GDM1 (cell line): ENCODE results near the gene ANXA2R.
"Not testable (repeated sequence)": the region's sequence is repeated elsewhere in the genome, so short reads cannot be mapped to it uniquely, and the experiment has no call there.

Source experiments
- DNase-seq: peaks from one replicate; lab custom pipeline; 2025; lab: John Stamatoyannopoulos, UW

The ANXA2R gene

GRCh38 chr5:43040287-43041098 is at the start of gene ANXA2R:
Gene ANXA2R, minus strand, starts transcription at chr5:43040319. Its CDS starts 273 bp downstream, at chr5:43040046.
- DNase-seq: peak; percentile 91

GRCh38 chr5:43086118-43086908 is 46.2 kb upstream of the ANXA2R start:
- DNase-seq: not testable (repeated sequence)

DNA sequence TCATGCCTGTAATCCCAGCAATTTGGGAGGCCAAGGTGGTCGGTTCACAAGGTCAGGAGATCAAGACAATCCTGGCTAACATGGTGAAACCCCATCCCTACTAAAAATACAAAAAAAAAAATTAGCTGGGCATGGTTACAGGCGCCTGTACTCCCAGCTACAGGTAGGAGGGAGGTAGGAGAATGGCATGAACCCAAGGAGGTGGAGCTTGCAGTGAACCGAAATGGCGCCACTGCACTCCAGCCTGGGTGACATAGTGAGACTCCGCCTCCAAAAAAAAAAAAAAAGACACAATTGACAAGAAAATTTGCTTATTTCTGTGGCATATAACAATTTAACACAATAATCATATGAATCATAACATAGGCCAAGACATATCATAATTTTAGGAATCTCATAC is 45.3 kb upstream of the ANXA2R start:
- DNase-seq: no peak

GRCh38 chr5:43084468-43084867 is 44.3 kb upstream of the ANXA2R start:
- not testable (repeated sequence) for DNase-seq

DNA sequence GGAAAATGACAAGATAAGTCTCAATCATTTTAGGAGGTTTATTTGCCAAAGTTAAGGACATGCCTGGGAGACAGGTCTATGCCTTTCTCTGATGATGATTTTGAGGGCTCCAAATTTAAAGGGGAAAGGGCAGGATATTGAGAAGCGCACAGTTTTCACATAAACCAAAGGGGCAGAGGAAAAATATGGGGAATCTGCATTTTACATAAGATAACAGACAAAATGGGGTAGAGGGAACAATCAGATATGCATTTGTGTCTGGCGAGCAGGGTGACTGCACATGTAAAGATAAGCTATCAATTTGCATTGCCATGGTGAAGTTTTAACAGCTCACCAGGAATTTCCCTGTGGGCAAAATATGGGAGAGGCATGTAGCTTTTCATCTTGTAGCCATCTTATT is 41.2 kb upstream of the ANXA2R start:
- not testable (repeated sequence) for DNase-seq

DNA sequence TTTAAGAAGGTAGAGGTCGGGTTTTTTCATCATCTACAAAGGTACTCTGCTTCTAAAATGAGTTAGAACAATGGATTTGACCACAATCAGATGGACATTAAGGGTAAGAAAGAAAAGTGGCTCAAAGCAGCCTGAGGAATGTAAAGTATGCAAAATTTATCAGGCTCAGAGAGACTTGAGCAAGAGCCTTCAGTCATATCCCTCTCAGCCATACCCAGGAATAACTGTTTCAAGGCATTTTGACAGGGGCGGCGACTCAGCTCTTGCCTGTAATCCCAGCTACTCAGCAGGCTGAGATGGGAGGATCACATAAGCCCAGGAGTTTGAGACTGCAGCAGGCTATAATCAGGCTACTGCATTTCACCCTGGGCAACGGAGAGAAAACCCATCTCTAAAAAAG is 38.8 kb upstream of the ANXA2R start:
- no peak for DNase-seq

DNA sequence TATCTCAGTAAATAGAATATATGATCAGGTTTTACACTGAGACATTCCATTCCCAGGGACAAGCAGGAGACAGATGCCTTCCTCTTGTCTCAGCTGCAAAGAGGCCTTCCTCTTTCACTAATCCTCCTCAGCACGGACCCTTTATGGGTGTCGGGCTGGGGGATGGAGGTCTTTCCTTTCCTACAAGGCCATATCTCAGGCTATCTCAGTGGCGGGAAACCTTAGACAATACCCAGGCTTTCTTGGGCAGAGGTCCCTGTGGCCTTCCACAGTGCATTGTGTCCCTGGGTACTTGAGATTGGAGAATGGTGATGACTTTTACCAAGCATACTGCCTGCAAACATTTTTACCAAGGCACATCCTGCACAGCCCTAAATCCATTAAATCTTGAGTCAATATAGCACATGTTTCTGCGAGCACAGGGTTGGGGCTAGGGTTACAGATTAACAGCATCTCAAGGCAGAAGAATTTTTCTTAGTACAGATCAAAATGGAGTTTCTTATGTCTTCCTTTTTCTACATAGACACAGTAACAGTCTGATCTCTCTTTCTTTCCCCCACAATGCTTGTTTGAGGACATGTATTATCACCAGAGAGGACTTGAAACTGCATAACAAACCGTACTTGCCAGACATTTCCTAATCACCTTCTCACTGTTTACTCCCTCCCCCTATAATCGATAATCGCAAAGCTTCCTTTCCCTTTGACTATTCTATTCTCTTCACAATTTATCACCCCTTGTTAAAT is 37.5 kb upstream of the ANXA2R start:
- DNase-seq: not testable (repeated sequence)

GRCh38 chr5:43075319-43076293 is 35.5 kb upstream of the ANXA2R start:
- no peak for DNase-seq

- DNase-seq: no peak
These were observed 34.8 kb upstream of the ANXA2R start for GRCh38 chr5:43074987-43075318.

DNA sequence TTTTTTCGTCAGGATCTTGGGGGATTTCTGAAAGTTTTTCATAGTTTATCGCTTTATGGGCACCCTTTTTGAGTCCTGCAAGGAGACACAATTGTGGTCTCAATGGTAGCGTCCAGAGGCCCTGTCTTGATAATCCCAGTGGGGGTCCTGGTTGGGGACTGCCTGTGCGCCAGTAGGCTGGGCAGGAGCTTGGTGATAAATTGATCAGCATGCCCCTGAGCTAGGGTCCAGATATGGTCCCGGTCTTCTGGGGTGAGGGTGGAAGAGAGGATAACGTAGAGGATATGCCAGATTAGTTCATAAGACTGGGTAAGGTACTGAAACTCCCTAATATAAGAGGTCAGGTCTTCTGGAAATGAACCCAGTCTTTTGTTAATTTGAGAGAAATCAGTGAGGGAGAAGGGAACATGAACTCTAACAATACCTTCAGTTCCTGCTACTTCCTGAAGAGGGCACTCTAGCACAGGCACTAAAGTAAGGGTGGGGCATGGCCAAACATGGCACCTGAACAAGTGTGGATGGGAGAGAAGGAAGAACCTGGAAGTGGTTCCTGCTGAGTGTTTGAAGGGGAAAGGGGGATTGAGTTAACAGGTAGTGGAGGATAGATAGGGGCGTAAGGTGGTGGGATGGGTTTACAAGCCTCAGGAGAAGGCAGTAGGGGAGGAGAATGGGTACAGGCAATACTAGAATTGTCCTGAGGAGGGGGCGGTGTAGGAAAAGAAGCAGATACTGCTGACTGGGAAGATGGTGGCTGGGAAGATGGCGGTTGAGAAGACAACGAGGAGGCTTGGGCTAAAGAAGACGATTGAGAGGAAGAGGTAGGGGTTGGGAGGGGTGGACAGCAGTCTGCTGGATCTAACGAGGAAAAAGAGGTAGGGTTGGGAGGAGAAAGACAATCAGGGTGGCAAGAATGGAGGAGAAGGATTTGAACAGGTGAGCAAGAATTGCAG is 33.8 kb upstream of the ANXA2R start:
- peak; percentile 38 for DNase-seq

DNA sequence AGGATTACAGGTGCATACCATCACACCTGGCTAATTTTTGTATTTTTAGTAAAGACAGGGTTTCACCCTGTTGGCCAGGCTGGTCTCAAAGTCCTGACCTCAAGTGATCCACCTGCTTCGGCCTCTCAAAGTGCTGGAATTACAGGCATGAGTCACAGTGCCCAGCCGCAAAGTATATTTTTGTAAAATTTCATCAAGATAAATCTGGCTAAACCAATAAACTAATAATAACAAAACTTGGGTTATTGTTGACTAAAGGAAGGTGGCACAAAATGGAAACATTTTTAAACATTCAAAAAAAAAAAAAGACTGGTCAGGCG is 29.2 kb upstream of the ANXA2R start:
- DNase-seq: not testable (repeated sequence)

GRCh38 chr5:43068037-43068436 is 27.9 kb upstream of the ANXA2R start:
- DNase-seq: no peak

DNA sequence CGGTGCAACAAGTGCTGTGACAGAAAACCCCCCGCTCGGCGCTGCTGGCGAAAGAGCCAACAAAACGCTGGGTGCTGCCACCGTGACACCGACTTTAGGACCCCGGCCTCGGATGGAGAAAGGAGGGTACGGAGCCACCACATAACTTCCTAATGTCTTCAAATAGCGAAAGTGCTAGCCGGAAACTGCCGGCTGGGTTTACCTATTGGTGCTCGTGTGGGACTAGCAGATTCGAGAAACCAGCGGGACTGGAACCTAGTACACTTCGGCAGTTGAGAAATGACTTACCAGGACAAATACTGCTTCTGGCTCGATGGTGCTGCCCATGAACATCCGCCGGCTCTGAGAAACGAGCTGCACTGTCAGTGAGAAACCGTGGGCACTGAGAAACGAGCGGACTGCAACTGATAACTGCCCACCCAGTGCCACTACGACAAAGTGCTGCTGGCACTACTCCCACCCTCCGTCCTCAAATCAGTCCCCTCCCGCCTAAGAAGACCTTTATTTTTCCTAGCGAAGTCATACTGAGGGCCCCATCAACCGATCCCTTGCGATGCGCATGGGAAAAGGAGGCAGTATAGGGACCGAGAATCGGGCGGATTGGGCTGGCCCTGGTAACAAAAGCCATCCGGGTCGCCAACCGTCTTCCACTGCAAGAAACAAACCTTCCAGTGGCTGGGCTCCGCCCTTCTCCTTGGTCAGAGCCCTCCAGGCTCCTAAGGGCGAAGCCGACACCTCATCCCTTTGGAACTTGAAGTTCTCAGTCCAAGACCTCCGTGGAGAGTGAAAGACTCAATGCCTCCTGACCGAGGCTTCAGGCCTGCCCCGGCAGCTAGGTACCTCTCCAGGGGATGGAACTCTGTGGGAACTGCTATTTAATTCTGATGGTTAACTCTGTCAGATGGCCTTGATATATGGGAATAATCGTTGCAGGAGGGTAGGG is 27.0 kb upstream of the ANXA2R start:
- DNase-seq: peak; percentile 80

GRCh38 chr5:43065948-43066798 is 26.1 kb upstream of the ANXA2R start:
- DNase-seq: peak; percentile 78

GRCh38 chr5:43065387-43065947 is 25.3 kb upstream of the ANXA2R start:
- DNase-seq: no peak

DNA sequence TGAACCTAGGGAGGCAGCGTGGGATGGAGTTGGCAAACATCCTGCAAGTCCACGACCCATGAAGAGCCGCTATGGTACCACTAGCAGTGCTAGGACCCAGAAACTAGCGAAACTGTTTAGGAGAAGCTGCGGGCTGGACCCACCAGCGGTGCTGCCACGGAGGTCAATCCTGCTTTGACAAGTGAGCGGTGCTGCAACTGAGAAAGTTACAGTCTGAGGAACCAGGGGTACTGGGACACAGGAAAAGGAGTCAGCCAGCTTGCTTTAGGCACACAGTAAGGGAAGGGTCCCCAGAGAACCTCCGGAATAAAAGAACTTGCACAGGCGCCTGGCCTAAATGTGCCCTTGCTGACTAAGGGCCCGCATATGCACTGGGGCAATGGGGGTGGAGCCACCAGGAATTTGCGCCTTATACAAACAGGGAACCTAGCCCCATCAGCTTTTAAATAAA is 23.6 kb upstream of the ANXA2R start:
- peak; percentile 39 for DNase-seq

DNA sequence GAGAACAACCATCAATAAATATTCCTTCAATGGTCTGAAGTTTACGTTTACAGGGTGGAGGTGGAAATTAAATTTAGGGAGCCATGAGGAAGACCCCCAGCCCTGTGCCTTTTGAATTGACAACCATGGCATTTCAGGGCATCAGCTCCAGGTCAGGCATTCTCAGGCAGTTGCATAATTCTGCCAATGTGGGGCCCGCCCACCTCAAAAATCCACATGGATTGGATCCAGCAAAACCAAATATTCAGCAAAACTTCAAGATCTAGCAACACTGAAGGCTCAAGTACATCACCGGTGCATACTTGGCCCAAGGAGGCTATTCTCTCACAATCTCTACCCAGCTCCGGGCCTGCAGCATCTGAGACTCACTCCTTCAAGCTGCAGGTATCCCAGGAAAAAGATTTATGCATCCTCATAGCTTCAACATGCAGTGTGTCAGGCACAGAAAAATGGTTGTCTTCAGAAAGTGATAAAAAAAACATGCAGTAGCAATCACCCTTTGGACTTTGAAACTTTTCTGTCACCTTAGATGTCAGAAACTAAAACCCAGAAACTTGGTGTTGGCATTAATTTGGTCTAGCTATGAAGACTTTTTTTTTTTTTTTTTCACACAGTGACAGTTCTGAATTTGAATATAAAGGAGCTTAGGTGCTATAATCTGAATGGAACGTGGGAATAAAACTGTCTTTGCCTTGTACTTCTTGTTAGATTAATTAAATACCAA is 21.4 kb upstream of the ANXA2R start:
- no peak for DNase-seq
